GM19023 (cell line): ENCODE data around the gene FOXA3.

Experiments used
- ATAC-seq: cut with Tn5 transposase; IDR thresholded peaks from one replicate; pipeline ENCODE4 v1.9.1; 2021; ENCODE audit warnings: mild to moderate bottlenecking, moderate library complexity; ENCODE audit not compliant: unreplicated experiment

FOXA3 gene

GRCh38 chr19:45872095-45872919 lies 8.2 kb downstream of the FOXA3 start:
- ATAC-seq, result no peak

GRCh38 chr19:45873219-45873772 lies 9.2 kb downstream of the FOXA3 start:
- no peak for ATAC-seq

DNA sequence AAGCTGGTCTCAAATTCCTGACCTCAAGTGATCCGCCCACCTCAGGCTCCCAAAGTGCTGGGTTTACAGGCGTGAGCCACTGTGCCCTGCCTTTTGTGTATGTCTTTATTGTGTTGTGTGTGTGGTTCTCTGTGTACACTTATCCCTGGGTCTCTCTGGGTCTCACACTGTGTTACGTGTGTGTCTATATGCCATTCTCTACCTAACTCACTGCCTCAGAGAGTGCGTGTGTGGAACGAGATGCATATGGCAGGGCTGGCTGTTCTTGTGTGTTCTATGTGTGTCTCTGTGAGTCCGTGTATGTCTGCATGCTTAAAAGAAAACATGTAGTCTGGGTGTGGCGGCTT lies 10.5 kb downstream of the FOXA3 start:
- ATAC-seq, result no peak

DNA sequence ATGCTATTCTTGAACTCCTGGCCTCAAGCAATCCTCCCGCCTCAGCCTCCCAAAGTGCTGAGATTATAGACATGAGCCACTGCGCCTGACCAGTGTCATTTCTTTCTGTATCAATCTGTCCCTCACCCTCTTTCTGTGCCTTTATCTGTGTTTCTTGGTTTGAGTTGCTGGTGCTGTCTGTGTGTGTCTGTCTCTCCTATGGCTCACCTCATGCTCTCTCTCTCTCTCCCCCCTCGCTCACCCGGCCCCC lies 12.0 kb downstream of the FOXA3 start:
- no peak for ATAC-seq

DNA sequence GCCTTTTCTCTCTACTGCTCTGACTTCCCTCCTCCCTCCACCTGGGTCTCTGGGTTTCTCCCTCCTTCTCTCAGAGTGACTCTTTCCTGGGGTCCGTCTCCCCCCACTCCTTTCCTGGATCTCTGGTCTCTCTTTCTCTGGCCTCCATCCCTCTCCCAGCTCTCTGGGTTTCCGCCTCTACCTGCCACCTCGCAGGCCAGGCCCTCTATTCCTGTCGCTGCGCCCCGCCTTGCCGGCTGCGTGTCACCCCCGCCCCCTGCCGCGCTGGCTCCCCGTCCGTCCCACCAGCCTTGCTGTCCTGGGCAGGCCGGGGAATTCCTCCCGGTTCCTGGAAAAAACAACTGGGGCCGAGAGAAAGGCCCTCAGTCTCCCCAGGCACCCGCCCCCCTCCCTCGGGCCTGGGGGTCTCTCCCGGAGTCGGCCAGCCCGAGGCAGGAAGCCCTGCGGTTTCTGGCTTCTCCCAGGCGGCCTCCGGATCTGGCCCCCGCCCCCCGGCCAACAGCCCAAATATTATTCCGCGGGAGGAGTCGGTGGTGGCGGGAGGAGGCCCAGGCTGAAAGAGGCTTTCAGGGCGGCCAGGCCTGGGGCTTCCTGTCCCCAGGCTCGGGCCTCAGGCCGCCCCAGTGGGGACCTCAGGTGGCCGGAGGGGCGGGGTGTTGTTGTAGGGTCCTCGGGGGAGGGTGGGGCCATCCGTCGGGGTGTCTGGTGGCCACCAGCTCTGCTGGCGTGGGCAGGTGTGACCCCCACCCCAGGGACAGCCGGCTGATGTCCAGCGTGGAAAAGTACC lies 12.5 kb downstream of the FOXA3 start:
- no peak for ATAC-seq

- ATAC-seq, result no peak
Measured at GRCh38 chr19:45878043-45878794, 14.1 kb downstream of the FOXA3 start.

DNA sequence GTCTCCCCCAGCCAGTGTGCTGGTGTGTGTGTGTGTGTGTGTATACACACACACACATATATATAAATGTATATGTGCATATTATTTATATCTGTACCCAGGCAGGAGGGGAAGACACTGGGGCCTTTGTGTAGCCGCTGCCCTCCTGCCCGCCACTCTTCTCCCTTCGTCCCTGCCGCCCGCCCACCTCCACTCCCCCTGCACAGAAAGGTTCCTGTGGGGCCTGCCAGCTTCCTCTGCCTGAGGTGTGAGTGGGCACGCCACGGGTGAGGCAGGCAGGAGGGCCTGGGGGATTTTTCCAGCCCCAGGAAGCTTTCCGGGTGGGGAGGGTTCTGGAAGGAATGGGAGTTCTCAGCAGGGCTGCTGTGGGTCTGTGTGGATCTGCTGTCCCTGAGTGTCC lies 14.9 kb downstream of the FOXA3 start:
- ATAC-seq, result no peak

GRCh38 chr19:45879971-45880370 lies 15.8 kb downstream of the FOXA3 start:
- ATAC-seq, result no peak

GRCh38 chr19:45881082-45881908 lies 17.2 kb downstream of the FOXA3 start:
- no peak for ATAC-seq

DNA sequence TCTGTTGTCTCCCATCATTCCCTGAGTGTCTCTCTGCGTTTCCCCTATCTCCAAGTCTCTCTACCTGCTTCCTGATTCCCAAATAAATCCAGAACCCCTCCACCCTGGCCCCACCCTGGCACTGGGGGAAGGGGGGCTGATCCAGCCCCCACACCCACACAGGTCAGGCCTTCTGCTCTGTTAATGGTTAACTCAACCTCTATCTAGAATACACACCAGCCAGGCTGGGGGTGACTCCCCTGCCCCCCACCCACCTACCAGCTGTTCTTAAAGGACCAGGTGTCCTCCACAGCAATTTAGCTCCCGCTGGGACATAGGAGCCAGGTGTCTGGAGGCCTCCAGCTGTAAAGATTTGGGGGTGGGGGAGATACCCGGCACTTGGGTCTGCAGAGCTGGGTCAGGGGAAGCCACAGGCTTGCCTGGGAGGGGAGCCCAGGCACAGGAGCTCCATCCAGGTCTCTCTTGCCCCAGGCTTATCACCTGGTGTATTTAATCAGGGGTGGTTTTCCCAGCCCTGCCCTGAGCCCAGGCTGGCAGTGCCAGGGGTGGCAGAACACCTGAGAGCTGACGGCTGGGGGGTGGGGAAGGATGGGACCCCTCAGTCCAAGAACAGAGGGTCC lies 17.9 kb downstream of the FOXA3 start:
- no peak for ATAC-seq

GRCh38 chr19:45882652-45883585 lies 18.8 kb downstream of the FOXA3 start:
- ATAC-seq, result peak; percentile 25

DNA sequence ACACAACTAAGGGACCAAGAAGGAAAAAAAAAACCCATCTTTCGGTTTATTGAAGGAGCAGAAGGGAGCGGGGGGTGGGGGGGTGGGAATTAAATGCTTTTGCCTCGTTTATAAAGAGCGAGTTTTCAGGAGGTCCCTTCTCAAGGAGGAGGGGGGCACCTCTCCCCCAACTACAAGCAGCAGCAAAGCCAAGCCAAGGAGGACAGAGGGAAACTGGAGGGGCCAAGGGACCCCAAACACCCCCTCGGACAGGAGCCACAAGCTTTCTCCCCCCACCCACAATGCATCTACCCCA lies 19.4 kb downstream of the FOXA3 start:
- no peak for ATAC-seq

- no peak for ATAC-seq
Measured at GRCh38 chr19:45883881-45884681, 20.0 kb downstream of the FOXA3 start.

GRCh38 chr19:45884682-45885555 lies 20.8 kb downstream of the FOXA3 start:
- ATAC-seq, result peak; percentile 4

GRCh38 chr19:45885556-45886426 lies 21.7 kb downstream of the FOXA3 start, which contains the start of gene IRF2BP1:
Gene IRF2BP1, minus strand, starts transcription at chr19:45886141. Its CDS starts 367 bp downstream, at chr19:45885774.
- ATAC-seq, result peak; percentile 38

DNA sequence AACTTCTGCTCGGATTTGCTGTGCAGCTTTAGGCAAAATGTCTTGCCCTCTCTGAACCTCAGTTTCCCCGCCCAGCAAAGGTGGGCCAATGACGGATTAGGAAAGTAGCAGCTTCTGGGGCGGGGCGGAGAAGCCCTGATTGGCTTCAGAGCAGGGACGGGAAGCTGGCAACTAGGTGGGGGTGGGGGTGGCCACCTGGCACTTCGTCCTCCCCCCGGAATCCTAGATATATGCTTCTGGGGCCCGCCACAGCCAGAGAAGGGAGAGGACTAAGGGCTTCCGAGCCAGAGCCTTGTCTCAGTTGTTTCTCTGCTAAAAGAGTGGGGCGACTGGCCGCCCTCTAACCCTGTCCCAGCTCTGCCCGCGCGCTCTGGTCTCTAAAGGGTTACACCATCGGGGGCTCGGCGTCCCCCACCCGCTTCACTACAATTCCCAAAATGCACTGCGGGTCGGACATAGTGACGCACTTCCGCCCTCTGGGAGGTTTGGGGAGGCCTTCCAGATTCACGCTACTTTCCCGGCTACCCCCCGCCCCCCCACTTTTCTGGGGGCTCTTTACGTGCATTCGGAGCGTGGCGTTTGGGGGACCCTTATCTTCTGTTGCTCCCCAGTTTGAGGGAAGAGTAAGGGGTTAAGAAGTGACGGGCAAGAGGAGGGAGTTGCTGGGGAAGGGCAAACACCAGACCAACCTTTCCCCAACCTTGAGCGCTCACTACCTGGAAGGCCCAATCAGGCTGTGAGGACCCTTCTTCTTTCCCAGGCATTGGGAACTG lies 22.5 kb downstream of the FOXA3 start:
- ATAC-seq, result peak; percentile 49
